ENCODE results near the gene SHC3. TPM values are rescaled to one million over a fixed set of nuclear protein-coding genes. Genes with fewer than 3 reads are reported as not detected.

SHC3 gene
- total RNA-seq, 2 experiments from 2014 or later: not detected

DNA sequence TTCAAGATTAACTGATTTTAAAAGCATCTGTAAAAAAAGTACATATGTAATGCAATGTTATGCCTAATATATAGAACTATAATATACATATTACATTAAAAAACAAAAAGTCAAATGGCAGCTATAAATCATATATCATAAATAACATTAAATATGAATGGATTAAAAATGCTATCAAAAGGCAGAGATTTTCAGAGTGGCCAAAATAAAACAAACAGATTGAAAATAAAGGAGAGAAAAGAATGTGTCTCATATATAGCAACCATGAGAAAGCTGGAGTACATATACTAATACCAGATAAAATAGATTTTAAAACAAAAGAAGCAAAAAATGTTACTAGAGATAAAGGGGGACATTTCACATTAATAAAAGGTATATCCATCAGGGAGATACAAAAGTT, 148.8 kb downstream of the SHC3 start:
- intact Hi-C loops (cut with micrococcal nuclease): no loop called here
- Mint-ChIP-seq H3K4me3 (no peak overlapping the region), H3K36me3 (ENCODE audit: low read depth) (no peaks in the 10 kb centered on the region), H3K9me3 (peaks cover 9% of the 10 kb centered on the region), H3K4me1 (ENCODE audit: low read depth) (no peaks in the 10 kb centered on the region), H3K27me3 (peaks cover 22% of the 10 kb centered on the region), H3K27ac (no peak overlapping the region)
- CTCF ChIA-PET: no interaction called here
- POLR2A ChIA-PET: no interaction called here
- TF ChIP-seq, protein P1, sequence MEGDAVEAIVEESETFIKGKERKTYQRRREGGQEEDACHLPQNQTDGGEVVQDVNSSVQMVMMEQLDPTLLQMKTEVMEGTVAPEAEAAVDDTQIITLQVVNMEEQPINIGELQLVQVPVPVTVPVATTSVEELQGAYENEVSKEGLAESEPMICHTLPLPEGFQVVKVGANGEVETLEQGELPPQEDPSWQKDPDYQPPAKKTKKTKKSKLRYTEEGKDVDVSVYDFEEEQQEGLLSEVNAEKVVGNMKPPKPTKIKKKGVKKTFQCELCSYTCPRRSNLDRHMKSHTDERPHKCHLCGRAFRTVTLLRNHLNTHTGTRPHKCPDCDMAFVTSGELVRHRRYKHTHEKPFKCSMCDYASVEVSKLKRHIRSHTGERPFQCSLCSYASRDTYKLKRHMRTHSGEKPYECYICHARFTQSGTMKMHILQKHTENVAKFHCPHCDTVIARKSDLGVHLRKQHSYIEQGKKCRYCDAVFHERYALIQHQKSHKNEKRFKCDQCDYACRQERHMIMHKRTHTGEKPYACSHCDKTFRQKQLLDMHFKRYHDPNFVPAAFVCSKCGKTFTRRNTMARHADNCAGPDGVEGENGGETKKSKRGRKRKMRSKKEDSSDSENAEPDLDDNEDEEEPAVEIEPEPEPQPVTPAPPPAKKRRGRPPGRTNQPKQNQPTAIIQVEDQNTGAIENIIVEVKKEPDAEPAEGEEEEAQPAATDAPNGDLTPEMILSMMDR (IDR thresholded peaks at IDR 0.05): no peak
- ATAC-seq: no peak
- DNase-seq: no peak

DNA sequence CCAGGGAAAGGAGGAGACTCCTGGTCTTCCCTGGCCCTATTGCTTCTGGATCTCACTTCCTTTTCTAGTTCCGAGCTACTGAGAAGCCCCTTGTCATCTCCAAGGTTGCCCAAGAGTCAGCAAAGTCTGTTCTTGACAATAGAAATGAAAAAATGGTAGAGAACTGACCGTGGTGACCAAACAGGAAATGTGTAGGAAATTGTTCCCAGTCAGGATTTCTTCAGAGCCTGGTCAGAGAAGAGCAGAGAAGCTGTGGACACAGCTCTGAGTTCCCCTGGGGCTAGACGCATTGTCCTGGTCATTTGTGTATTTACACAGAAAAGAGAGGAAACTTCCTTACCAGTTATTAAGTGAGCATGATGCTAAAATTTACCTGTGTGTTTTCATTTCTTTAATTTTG, 151.7 kb downstream of the SHC3 start:
- Mint-ChIP-seq H3K27me3 (peaks cover 8% of the 10 kb centered on the region), H3K4me1 (ENCODE audit: low read depth) (no peaks in the 10 kb centered on the region), H3K4me3 (no peak overlapping the region), H3K36me3 (ENCODE audit: low read depth) (no peaks in the 10 kb centered on the region), H3K27ac (no peak overlapping the region), H3K9me3 (peaks cover 9% of the 10 kb centered on the region)
- POLR2A ChIA-PET: no interaction called here
- TF ChIP-seq, protein P1 (IDR thresholded peaks at IDR 0.05): no peak
- CTCF ChIA-PET: no interaction called here
- no peak for ATAC-seq
- no peak for DNase-seq
- intact Hi-C loops (cut with micrococcal nuclease): no loop called here

GRCh38 chr9:89025553-89025952, 153.1 kb downstream of the SHC3 start:
- no peak for ATAC-seq
- Mint-ChIP-seq H3K27me3 (peaks cover 5% of the 10 kb centered on the region), H3K9me3 (peaks cover 3% of the 10 kb centered on the region), H3K27ac (no peak overlapping the region), H3K4me3 (no peak overlapping the region), H3K4me1 (ENCODE audit: low read depth) (no peaks in the 10 kb centered on the region), H3K36me3 (ENCODE audit: low read depth) (no peaks in the 10 kb centered on the region)
- intact Hi-C loops (cut with micrococcal nuclease): no loop called here
- ChIA-PET POLR2A (no interaction called here), CTCF (no interaction called here)
- TF ChIP-seq, protein P1 (IDR thresholded peaks at IDR 0.05): no peak
- DNase-seq: no peak

- CTCF ChIA-PET: no interaction called here
- intact Hi-C loops (cut with micrococcal nuclease): no loop called here
- TF ChIP-seq, protein P1 (IDR thresholded peaks at IDR 0.05): no peak
- Mint-ChIP-seq H3K4me3 (no peak overlapping the region), H3K4me1 (ENCODE audit: low read depth) (no peaks in the 10 kb centered on the region), H3K9me3 (peaks cover 3% of the 10 kb centered on the region), H3K36me3 (ENCODE audit: low read depth) (no peaks in the 10 kb centered on the region), H3K27me3 (peaks cover 5% of the 10 kb centered on the region), H3K27ac (no peak overlapping the region)
- no peak for ATAC-seq
- no peak for DNase-seq
- POLR2A ChIA-PET: no interaction called here
Observed at GRCh38 chr9:89024727-89025126, 153.9 kb downstream of the SHC3 start.

DNA sequence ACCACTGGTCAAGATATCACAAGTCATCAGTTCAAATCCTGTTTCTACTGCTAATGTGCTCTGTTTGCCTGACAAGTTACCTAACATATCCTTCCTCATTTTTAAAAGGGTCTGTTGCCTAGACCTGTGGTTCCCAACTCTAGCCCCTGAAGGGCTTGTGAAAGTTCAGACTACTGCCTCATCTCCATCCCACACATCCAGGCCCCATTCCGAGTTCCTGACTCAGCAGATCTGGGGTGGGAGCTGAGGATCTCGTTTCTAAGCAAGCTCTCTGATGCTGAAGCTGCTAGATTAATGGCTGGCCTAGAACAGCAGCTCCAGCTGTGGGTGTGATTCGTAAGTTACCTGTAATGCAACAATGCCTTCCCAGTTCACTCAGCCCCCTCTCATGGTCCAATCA, 154.9 kb downstream of the SHC3 start:
- no peak for ATAC-seq
- POLR2A ChIA-PET: no interaction called here
- no peaks in the 10 kb centered on the region for H3K9me3 Mint-ChIP-seq
- CTCF ChIA-PET: no interaction called here
- peaks cover 5% of the 10 kb centered on the region for H3K27me3 Mint-ChIP-seq
- TF ChIP-seq, protein P1 (IDR thresholded peaks at IDR 0.05): no peak
- H3K4me1 Mint-ChIP-seq (ENCODE audit: low read depth): no peaks in the 10 kb centered on the region
- H3K27ac Mint-ChIP-seq: no peak overlapping the region
- H3K4me3 Mint-ChIP-seq: no peak overlapping the region
- intact Hi-C loops (cut with micrococcal nuclease): no loop called here
- H3K36me3 Mint-ChIP-seq (ENCODE audit: low read depth): no peaks in the 10 kb centered on the region
- DNase-seq: no peak

Data from activated CD8-positive, alpha-beta T cell treated with anti-CD3 and anti-CD28 coated beads for 36 hours (primary cell).